ENCODE results near the gene USP24. TPM values are rescaled to one million over a fixed set of nuclear protein-coding genes. Genes with fewer than 3 reads are reported as not detected.

The USP24 gene
- total RNA-seq, 4 donors from 2014 or later: 20.9 to 58.6 (median 40.5) TPM

DNA sequence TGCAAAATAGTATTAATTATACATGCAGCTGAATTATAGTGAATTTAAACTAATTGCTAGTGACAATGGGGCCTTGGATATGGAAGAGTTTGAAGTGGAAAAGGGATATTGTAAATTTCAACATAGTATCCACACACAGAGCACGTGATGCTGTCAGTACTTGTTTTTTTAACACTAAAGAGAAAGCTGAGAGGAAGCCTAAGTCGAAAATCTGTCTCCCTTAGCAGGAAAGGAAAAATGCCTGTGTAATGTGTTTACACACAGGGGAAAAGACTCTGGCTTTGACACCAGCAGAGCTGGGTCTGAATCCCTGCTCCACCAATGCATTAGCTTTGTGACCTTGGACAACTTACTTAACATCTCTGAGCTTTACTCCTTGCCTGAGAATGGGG is 133.3 kb downstream of the USP24 start:
- H3K4me3 ChIP-seq (ENCODE audit: low read depth, poor library complexity, severe bottlenecking): no peak overlapping the region
- 63 to 72% methylated on average over 2 of the region's 2 CpGs for WGBS, 2 donors
- intact Hi-C loops (cut with DNase I; ENCODE audit: low total_unique reads): no loop called here
- TF ChIP-seq POLR2A (IDR thresholded peaks at IDR 0.05) (no peak), CTCF (IDR thresholded peaks at IDR 0.05) (no peak)
- no peak for DNase-seq (ENCODE audit: low spot score in 2 of 2)

DNA sequence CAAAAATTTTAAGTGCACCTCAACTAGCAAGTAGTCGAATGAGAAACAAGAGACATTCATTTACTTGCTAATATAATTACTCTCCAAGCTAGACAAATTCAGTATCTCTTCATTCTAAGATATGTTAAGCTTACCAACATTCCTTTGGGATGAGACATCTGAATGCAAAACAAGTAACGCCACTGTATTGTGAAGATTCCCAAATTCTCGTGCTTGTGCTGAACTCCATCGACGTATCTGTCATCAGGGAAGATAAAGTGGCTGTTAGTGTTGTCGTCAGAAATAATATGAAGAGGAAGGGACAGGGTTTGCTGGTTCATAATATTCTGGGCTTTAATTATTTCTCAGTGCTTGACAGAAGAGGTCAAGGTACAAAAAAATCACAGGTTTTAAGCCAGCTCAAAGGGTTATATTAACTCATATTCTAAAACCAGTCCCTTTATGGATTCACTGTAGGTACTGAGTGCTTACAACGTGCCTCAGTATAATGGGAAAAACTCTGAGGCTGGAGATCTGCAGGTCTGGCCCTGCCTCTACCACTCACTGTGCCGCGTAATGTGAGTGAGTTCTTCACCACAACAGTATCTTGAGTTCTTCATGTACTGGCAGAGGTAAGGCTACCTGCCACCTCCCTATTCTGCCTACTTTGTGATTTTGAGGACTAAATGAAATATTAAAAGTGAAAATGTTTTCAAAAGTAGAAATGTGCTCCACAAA is 133.8 kb downstream of the USP24 start:
- 58 to 69% methylated on average over 9 of the region's 9 CpGs for WGBS, 2 donors
- no peak for DNase-seq (ENCODE audit: low spot score in 2 of 2)
- no peak overlapping the region for H3K4me3 ChIP-seq (ENCODE audit: low read depth, poor library complexity, severe bottlenecking)
- no peak for TF ChIP-seq CTCF (IDR thresholded peaks at IDR 0.05)
- no peak for TF ChIP-seq POLR2A (IDR thresholded peaks at IDR 0.05)
- intact Hi-C loops (cut with DNase I; ENCODE audit: low total_unique reads): no loop called here

DNA sequence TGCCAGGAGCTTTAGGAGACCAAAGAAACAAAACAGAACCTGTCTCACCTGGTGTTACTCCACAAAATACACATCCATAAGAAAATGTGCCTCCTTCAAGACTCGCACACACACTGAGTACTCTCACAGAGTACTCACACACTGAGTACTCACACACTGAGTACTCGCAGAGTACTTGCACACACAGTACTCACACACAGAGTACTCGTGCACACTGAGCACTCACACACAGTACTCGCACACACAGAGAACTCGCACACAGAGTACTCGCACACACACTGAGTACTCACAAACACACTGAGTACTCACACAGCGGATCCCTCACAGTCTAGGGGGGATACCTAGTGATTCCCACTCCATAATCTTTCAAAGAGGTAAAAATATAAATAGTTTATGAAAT is 135.5 kb downstream of the USP24 start:
- 89 to 96% methylated on average over 7 of the region's 7 CpGs for WGBS, 2 donors
- DNase-seq (ENCODE audit: low spot score in 2 of 2): no peak
- H3K4me3 ChIP-seq (ENCODE audit: low read depth, poor library complexity, severe bottlenecking): no peak overlapping the region
- TF ChIP-seq CTCF (IDR thresholded peaks at IDR 0.05) (no peak), POLR2A (IDR thresholded peaks at IDR 0.05) (no peak)
- intact Hi-C loops (cut with DNase I; ENCODE audit: low total_unique reads): no loop called here

DNA sequence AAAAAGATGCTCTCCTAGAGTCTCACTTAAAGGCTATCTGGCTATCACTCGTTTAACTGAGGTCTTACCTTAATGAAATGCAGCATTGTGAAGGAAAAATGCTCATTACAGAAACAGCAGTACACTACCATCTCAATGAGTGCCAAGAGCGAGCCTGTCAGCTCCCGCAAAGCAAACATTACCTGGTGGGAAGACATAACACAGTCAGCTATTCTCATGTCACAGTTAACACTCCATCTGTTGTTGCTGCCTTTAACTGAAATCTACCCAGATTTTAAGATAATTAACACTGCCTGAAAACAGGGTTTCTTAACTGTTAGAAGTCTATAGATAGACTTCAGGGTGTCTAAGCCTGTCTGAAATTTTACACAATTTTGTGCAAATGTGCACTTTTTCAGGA is 136.7 kb downstream of the USP24 start:
- 86 to 87% methylated on average over 3 of the region's 3 CpGs for WGBS, 2 donors
- no peak overlapping the region for H3K4me3 ChIP-seq (ENCODE audit: low read depth, poor library complexity, severe bottlenecking)
- no peak for DNase-seq (ENCODE audit: low spot score in 2 of 2)
- no peak for TF ChIP-seq POLR2A (IDR thresholded peaks at IDR 0.05)
- TF ChIP-seq CTCF (IDR thresholded peaks at IDR 0.05): no peak
- intact Hi-C loops (cut with DNase I; ENCODE audit: low total_unique reads): no loop called here

- WGBS, 2 donors: 92 to 93% methylated on average over 1 of the region's 1 CpG
- no peak for TF ChIP-seq CTCF (IDR thresholded peaks at IDR 0.05)
- TF ChIP-seq POLR2A (IDR thresholded peaks at IDR 0.05): no peak
- intact Hi-C loops (cut with DNase I; ENCODE audit: low total_unique reads): no loop called here
- H3K4me3 ChIP-seq (ENCODE audit: low read depth, poor library complexity, severe bottlenecking): no peak overlapping the region
- no peak for DNase-seq (ENCODE audit: low spot score in 2 of 2)
Observed at GRCh38 chr1:55076356-55076755, 138.8 kb downstream of the USP24 start.

- WGBS, 2 donors: 92 to 95% methylated on average over 2 of the region's 2 CpGs
- no peak overlapping the region for H3K4me3 ChIP-seq (ENCODE audit: low read depth, poor library complexity, severe bottlenecking)
- TF ChIP-seq POLR2A (IDR thresholded peaks at IDR 0.05) (no peak), CTCF (IDR thresholded peaks at IDR 0.05) (no peak)
- no peak for DNase-seq (ENCODE audit: low spot score in 2 of 2)
- intact Hi-C loops (cut with DNase I; ENCODE audit: low total_unique reads): no loop called here
Observed at GRCh38 chr1:55074455-55074854, 140.7 kb downstream of the USP24 start.

Measured in lower leg skin (tissue), 4 donors.